ENCODE measurements around the gene SYP.

- TF ChIP-seq CTCF (IDR thresholded peaks at IDR 0.05) (no peak), POLR2A (IDR thresholded peaks at IDR 0.05) (no peak)
Observed at GRCh38 chrX:49244207-49244606, 44.2 kb upstream of the SYP start.
